HUES6 (cell line): ENCODE data around the gene CDIPT.

ENCODE experiments used
- H3K27ac ChIP-seq: 2 replicates; pipeline ENCODE4 v1.7.0; 2013; ENCODE audit warnings: low read depth, mild to moderate bottlenecking, low read length, inconsistent platforms
- H3K27me3 ChIP-seq: 2 replicates; pipeline ENCODE4 v1.6.1; 2013; ENCODE audit warnings: low read length; ENCODE audit not compliant: control insufficient read depth, insufficient read depth
- H3K36me3 ChIP-seq: 2 replicates; pipeline ENCODE4 v1.6.1; 2013; ENCODE audit warnings: low read length; ENCODE audit not compliant: control insufficient read depth, insufficient read depth
- H3K4me1 ChIP-seq: 2 replicates; pipeline ENCODE4 v1.6.1; 2013; ENCODE audit warnings: low read length; ENCODE audit not compliant: control insufficient read depth, insufficient read depth
- H3K4me3 ChIP-seq: 2 replicates; pipeline ENCODE4 v1.5.1; 2013; ENCODE audit warnings: low read depth, low read length
- H3K9ac ChIP-seq: one replicate; pipeline ENCODE4 v1.6.1; 2013; ENCODE audit warnings: mild to moderate bottlenecking, low read length
- H3K9me3 ChIP-seq: 2 replicates; pipeline ENCODE4 v1.6.1; 2013; ENCODE audit warnings: low read depth, low read length; ENCODE audit not compliant: control insufficient read depth, insufficient read depth

CDIPT gene

DNA sequence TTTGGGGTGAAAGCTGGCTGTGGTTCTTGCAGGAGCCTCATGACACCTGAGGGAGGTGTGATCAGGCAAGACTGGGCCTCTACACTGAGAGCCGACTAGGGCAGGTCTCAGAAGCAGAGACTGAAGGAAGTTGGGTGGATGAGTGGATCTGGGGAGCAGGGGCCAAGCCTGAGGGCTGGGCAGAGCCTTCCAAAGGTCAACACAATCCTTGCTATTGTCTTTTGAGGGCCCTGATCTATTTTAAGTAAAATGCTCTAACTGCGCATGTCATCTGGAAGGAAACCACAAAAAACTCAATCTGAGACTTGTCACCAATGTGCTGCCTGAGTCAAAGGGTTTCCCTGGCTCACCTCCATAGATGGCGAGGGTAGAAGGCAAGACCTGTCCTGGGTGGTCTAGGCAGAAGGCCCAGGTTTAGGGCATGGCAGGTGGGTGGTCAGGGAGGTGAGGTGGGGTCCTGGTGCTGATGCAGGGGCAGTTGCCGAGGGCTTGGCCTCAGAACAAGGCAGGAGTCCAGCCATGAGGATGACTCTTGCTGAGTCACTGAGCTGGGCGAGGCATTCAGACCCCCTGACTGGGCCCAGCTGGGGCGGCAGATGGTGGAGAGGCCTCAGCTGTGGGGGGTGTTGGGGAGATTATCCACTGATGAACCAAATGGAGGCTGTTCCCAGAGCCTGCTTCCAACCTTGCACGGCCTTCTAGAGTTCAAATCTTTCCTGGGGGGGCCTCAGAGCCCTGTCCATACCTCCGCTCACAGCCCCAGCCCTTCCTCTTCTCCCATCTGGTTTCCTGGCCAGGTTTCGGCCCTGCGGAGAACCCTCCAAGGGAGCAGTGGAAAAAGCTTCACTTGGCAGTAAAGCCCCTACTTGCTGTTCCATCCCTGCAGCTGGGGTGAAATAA lies 37.6 kb downstream of the CDIPT start:
- Histone ChIP-seq H3K27me3 (no peaks in the 10 kb centered on the region), H3K27ac (peak overlapping the region; percentile 40; the same call in 1 of the 2 replicates), H3K4me3 (no peak overlapping the region), H3K4me1 (peaks cover 29% of the 10 kb centered on the region), H3K36me3 (peaks cover 5% of the 10 kb centered on the region), H3K9me3 (no peaks in the 10 kb centered on the region), H3K9ac (peak overlapping the region; percentile 39)

DNA sequence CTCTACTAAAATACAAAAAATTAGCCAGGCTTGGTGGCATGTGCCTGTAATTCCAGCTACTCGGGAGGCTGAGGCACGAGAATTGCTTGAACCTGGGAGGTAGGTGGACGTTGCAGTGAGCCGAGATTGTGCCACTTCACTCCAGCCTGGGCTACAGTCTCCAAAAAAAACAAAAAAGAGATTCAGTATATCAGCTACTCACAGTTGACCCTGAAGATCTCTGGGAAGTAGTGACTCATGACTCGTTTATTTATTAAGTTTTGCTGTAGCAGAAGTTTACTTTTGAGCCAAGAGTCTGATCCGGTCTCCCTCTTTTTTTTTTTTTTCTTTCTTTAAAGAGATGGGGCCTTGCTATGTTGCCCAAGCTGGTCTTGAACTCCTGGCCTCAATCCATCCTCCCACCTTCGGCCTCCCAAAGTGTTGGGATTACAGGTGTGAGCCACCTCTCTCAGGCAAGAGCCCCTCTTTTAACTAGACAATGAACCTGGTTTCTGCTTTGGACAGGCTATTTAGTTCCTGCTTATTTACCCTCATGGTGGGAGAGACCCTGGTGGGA lies 38.4 kb downstream of the CDIPT start:
- Histone ChIP-seq H3K27ac (0 out of 2 replicates have a peak overlapping the region, but pooled peaks have one; percentile 40), H3K9me3 (no peaks in the 10 kb centered on the region), H3K4me3 (no peak overlapping the region), H3K9ac (no peak overlapping the region), H3K4me1 (peaks cover 36% of the 10 kb centered on the region), H3K36me3 (peaks cover 12% of the 10 kb centered on the region), H3K27me3 (no peaks in the 10 kb centered on the region)

DNA sequence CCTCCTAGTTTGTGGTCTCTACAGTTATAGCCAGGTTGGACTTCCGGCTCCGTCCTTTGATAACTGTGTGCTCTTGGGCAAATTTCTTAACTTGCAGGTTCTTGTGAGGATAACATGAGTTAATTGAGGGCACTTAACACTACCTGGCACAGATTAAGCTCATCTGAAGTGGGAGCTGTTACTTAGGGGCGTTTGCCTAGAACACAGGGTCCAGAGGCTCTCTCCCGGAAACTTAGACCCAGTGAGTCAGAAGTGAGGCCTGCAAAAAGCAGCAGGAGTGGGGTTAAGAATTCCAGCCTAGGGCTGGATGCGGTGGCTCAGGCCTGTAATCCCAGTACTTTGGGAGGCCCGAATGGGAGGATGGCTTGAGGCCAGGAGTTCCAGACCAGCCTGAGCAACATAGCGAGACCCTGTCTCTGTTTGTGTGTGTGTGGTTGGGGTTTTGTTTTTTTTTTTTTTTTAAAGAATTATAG lies 41.3 kb downstream of the CDIPT start:
- Histone ChIP-seq H3K4me3 (no peak overlapping the region), H3K36me3 (peaks cover 31% of the 10 kb centered on the region), H3K27me3 (no peaks in the 10 kb centered on the region), H3K9me3 (no peaks in the 10 kb centered on the region), H3K4me1 (peaks cover 44% of the 10 kb centered on the region), H3K9ac (no peak overlapping the region), H3K27ac (no peak overlapping the region)

DNA sequence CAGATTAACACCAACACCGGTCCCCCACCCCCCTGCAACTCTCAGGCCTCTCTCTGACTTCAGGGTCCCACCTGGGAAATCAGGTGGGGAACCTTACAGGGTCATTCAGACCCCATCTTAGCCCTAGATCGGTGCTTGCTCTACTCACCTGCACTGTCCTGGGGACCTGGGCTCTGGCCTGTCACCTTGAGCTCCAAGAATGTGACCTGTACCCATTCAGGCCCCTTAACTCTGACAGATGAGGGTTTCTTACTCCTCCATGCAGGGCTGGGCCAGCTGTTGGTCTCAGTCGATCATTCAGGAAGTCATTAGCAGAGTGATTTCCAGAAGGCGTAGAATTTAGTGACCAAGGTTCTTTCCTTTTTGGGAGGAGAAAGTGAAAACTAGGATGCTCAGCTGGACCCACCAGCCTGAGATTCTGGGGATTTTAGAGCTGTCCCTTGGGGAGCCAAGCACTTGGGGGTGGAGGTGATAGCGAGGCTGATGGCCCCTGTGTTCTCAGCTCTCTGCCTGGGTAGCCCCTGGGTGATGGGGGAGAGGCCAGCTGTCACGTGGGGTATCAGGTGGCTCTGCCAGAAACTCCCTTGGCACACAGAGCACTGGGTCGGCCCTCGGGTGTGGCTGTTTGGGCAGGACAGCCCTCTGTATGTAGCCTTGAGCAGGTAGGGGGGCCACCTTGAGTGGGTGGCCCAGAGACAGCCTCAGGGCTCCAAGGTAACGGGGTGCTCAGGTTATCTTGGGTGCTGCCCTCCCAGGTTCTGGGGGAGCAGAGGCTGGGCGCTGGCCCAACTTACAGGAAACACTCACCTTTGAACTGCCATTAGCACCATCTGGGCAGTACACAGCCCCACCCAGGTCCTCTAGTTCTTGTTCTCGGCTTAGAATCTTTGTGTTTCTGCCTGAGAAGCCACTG lies 42.0 kb downstream of the CDIPT start:
- H3K27ac ChIP-seq = no peak overlapping the region
- no peaks in the 10 kb centered on the region for H3K27me3 ChIP-seq
- H3K4me1 ChIP-seq = peaks cover 42% of the 10 kb centered on the region
- H3K9ac ChIP-seq = no peak overlapping the region
- H3K4me3 ChIP-seq = no peak overlapping the region
- no peaks in the 10 kb centered on the region for H3K9me3 ChIP-seq
- peaks cover 31% of the 10 kb centered on the region for H3K36me3 ChIP-seq

DNA sequence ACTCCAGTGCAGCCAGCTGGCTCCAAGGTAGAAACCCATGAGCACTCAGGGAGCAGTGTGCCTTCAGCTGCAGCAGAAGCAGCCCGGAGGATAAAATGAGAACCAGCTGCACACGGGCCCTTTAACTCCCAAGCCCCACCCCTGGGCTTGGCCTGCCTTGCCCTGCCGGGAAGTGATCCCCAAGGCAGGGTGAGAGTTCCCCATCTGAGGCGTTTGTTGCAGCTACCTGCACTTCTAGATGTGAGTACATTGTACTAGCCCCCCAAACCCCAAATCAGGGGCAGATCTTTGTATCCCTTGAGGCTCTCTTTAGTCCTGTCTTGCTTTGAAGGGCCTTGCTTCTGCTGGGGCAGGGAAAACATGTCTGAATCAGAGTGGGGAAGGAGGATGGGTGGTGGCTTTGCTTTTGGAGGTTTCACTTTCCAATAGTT lies 42.7 kb downstream of the CDIPT start, which contains the start of gene MVP:
Gene MVP, plus strand, starts transcription at position 192 of the 431 bp plus-strand sequence. CDS start 10,088 bp downstream, outside the sequence.
- Histone ChIP-seq H3K27me3 (no peaks in the 10 kb centered on the region), H3K9ac (no peak within 1 kb of the TSS), H3K9me3 (no peaks in the 10 kb centered on the region), H3K4me1 (peaks cover 35% of the 10 kb centered on the region), H3K4me3 (no peak within 1 kb of the TSS), H3K36me3 (peaks cover 31% of the 10 kb centered on the region), H3K27ac (no peak within 1 kb of the TSS)

DNA sequence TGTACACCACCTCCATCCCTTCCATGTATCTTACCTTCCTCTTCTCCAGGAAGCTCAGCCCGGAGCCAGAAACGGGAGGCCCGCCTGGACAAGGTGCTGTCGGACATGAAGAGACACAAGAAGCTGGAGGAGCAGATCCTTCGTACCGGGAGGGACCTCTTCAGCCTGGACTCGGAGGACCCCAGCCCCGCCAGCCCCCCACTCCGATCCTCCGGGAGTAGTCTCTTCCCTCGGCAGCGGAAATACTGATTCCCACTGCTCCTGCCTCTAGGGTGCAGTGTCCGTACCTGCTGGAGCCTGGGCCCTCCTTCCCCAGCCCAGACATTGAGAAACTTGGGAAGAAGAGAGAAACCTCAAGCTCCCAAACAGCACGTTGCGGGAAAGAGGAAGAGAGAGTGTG lies 43.5 kb downstream of the CDIPT start:
- Histone ChIP-seq H3K27ac (no peak overlapping the region), H3K9me3 (no peaks in the 10 kb centered on the region), H3K4me3 (no peak overlapping the region), H3K36me3 (peaks cover 31% of the 10 kb centered on the region), H3K4me1 (peaks cover 38% of the 10 kb centered on the region), H3K9ac (no peak overlapping the region), H3K27me3 (no peaks in the 10 kb centered on the region)

DNA sequence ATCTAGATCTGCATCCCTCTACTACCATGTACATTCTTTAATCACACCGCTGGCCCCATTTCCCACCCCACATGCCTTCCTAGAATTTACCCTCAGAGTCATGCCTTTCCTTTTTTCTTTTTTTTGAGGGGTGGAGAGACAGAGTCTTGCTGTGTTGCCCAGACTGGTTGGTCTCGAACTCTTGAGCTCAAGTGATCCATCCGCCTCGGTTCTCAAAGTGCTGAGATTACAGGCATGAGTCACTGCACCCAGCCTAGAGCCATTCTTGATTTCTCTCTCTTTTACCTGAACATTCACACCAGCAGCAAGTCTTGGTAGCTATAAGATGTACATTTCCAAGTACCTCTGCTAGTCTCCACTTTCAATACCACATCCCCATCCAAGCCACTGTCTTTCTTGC lies 44.9 kb downstream of the CDIPT start:
- Histone ChIP-seq H3K4me1 (peaks cover 52% of the 10 kb centered on the region), H3K27me3 (no peaks in the 10 kb centered on the region), H3K27ac (no peak overlapping the region), H3K36me3 (peaks cover 31% of the 10 kb centered on the region), H3K9me3 (no peaks in the 10 kb centered on the region), H3K9ac (no peak overlapping the region), H3K4me3 (no peak overlapping the region)

DNA sequence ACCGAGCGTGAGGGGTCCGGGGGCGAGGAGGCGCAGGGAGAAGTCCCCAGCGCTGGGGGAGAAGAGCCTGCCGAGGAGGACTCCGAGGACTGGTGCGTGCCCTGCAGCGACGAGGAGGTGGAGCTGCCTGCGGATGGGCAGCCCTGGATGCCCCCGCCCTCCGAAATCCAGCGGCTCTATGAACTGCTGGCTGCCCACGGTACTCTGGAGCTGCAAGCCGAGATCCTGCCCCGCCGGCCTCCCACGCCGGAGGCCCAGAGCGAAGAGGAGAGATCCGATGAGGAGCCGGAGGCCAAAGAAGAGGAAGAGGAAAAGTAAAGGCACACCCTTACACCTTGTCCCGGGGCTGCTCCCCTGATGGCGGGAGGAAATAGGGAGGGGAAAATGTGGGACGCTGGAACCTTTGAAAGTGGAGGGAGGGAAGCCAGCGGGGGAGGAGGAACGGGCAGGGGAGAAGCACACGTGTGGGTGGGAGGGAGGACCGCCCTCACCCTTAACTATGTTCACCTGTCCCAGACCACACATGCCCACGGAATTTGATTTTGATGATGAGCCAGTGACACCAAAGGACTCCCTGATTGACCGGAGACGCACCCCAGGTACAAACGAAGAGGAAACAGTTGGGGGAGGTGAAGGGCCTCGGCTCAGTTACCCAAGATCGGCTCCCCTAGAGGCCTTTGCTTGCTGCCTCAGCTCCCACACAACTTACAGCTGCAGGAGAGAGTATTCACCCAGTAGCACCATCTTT lies 46.2 kb downstream of the CDIPT start:
- Histone ChIP-seq H3K27me3 (no peaks in the 10 kb centered on the region), H3K4me3 (peak overlapping the region; percentile 92), H3K9ac (peak overlapping the region; percentile 89), H3K27ac (peak overlapping the region; percentile 74), H3K4me1 (peaks cover 53% of the 10 kb centered on the region), H3K36me3 (peaks cover 31% of the 10 kb centered on the region), H3K9me3 (no peaks in the 10 kb centered on the region)

DNA sequence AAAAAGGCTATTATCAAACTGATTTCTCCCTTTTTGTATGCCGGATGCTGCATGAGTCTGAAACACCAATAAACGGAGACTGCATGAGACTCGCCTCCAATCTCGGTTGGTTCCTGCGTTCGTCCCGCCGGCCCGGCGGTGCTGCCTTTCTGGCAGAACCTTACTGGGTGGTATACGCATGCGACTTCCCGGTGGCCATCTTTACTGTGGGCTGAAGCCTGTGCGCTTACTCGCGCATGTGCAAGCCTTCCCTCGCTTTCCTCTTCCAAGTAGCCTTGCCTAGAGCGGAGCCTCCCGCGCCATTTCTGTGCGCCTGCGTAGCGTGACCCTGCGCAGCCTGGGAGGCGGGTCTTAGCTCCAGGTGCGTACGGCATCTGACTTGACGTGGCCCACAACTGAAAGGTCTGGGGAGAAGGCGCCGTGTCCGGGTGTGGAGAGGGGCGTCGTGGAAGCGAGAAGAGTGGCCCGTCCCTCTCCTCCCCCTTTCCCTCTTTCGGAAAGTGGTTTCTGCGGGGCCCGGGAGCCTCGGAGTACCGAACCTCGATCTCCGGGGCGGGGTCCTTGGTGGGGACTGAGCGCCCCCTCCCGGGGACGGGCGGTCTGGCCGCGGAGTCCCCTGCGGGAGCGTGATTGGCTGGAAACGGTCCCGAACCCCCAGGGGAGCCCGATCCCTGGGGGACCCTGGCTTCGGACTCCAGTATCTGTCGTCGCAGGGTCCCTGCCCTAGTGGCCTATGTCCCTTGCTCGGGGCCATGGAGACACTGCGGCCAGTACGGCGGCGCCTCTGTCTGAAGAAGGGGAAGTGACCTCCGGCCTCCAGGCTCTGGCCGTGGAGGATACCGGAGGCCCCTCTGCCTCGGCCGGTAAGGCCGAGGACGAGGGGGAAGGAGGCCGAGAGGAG lies 47.0 kb downstream of the CDIPT start, which contains the start of gene PAGR1:
Gene PAGR1, plus strand, starts transcription at position 360 of the 901 bp plus-strand sequence. Its CDS starts 374 bp downstream, at position 734.
- Histone ChIP-seq H3K27me3 (no peaks in the 10 kb centered on the region), H3K36me3 (peaks cover 31% of the 10 kb centered on the region), H3K9ac (peak within 1 kb of the TSS; percentile 89), H3K9me3 (no peaks in the 10 kb centered on the region), H3K27ac (peak within 1 kb of the TSS; percentile 74), H3K4me1 (peaks cover 47% of the 10 kb centered on the region), H3K4me3 (peak within 1 kb of the TSS; percentile 92)
